IPS DF 6.9 (cell line): ENCODE measurements around the gene RGP1.

Experiments
- DNase-seq: peaks from one replicate; pipeline ENCODE4 v3.0.0-alpha.2; 2013; ENCODE audit warnings: low read depth, low spot score
- H3K27ac ChIP-seq: one replicate; pipeline ENCODE4 v1.5.1; 2013; ENCODE audit warnings: low read length, control low read depth
- H3K27me3 ChIP-seq: 2 replicates; pipeline ENCODE4 v1.6.1; 2013; ENCODE audit warnings: mild to moderate bottlenecking, low read length; ENCODE audit not compliant: control insufficient read depth, insufficient read depth
- H3K36me3 ChIP-seq: 2 replicates; pipeline ENCODE4 v1.6.1; 2013; ENCODE audit warnings: low read length; ENCODE audit not compliant: control insufficient read depth, insufficient read depth
- H3K4me1 ChIP-seq: 2 replicates; pipeline ENCODE4 v1.6.1; 2013; ENCODE audit warnings: low read length; ENCODE audit not compliant: control insufficient read depth, insufficient read depth
- H3K4me3 ChIP-seq: 2 replicates; pipeline ENCODE4 v1.5.1; 2013; ENCODE audit warnings: mild to moderate bottlenecking, low read length
- H3K9me3 ChIP-seq: 2 replicates; pipeline ENCODE4 v1.6.1; 2013; ENCODE audit warnings: low read length, inconsistent platforms; ENCODE audit not compliant: control insufficient read depth, insufficient read depth
- WGBS: extraction: QIAGEN DNeasy Blood & Tissue Kit; methylation state at CpG from one replicate; pipeline ENCODE4 v1.1.7; 2013; ENCODE audit warnings: mixed read lengths, missing lambda C conversion rate; ENCODE audit not compliant: insufficient read length, insufficient coverage; 5-methylcytosine and 5-hydroxymethylcytosine counted together

RGP1 gene

DNA sequence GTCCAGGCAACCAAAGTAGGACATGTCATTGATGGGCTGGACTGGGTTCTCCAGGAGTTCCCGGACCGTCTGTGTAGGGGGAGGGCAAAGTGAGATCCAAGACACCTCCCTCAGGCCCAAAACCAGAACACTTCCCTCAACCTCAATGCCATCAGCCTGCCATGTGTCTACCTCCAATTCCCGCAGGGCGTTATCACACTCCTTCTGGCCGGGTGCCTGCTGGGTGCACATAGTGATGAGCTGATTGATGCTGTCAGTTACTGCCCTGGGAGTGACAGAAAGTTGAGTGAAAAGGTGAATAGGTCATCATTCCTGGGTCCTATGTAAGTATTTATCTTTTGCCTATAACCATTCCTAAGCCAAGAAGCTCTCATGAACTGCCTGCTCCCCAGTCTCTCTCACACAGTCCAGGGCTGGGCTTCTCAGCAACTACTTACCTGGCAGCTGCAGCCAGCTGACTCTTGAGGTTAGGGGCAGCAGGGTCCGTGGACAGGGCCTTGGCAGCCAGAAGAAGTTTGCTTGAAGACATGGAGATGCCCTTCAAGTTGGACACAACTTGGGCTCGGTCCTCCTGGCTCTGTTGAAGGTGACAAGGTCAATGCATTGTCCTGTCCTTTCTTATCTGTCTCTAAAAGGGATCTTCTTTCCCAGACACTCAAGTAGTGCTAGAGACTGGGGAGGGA is 38.1 kb upstream of the RGP1 start:
- no peaks in the 10 kb centered on the region for H3K27me3 ChIP-seq
- DNase-seq, result no peak
- H3K36me3 ChIP-seq, result peaks cover 53% of the 10 kb centered on the region
- H3K9me3 ChIP-seq, result no peaks in the 10 kb centered on the region
- no peak overlapping the region for H3K27ac ChIP-seq
- no peak overlapping the region for H3K4me3 ChIP-seq
- WGBS, result no CpG with 5 or more reads among the region's 7 CpGs
- H3K4me1 ChIP-seq, result no peaks in the 10 kb centered on the region

DNA sequence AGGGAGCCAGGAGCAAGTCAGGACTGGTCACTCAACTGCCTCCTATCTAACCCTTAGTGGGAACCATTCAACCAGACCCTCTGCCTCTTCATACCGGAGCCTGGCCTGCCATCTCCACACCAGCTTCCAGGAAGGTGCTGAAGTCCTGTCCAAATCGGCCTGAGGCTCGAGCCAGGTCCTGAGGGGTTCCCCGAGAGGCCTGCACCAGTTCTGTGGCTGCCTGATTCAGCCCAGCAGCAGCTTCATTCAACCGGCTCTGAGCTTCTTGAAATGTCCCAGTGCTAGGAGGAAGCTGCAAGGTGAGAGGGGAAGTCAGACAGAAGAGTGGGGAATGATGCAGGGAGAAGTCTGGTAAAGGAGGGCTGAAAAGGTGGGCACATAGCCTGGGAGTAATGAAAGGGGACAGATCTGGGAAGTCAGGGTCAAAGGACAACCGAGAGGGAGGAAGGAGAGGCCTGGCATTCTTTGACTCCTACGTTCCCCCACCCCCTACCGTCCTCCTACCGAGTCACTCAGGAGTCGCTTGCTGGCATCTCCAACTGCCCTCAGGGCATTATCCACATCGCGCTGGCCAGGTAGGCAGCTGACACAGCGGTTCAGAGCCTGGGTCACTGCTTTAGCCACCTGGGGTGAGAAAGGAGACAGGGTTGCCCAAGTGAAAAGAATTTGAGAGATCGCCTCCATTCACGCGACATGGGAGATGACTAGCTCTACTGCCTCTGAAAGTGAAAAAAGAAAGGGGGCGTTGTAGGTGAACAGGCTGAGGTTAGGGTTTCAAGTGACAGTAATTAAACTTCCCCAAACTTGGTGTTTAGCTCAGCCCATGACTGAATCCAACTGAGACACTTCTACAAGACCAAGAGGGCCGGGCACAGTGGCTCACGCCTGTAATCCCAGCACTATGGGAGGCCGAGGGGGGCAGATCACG is 37.3 kb upstream of the RGP1 start:
- no peaks in the 10 kb centered on the region for H3K4me1 ChIP-seq
- no peaks in the 10 kb centered on the region for H3K9me3 ChIP-seq
- no peak overlapping the region for H3K27ac ChIP-seq
- H3K27me3 ChIP-seq, result no peaks in the 10 kb centered on the region
- no peak overlapping the region for H3K4me3 ChIP-seq
- no CpG with 5 or more reads among the region's 21 CpGs for WGBS
- peaks cover 46% of the 10 kb centered on the region for H3K36me3 ChIP-seq
- no peak for DNase-seq

DNA sequence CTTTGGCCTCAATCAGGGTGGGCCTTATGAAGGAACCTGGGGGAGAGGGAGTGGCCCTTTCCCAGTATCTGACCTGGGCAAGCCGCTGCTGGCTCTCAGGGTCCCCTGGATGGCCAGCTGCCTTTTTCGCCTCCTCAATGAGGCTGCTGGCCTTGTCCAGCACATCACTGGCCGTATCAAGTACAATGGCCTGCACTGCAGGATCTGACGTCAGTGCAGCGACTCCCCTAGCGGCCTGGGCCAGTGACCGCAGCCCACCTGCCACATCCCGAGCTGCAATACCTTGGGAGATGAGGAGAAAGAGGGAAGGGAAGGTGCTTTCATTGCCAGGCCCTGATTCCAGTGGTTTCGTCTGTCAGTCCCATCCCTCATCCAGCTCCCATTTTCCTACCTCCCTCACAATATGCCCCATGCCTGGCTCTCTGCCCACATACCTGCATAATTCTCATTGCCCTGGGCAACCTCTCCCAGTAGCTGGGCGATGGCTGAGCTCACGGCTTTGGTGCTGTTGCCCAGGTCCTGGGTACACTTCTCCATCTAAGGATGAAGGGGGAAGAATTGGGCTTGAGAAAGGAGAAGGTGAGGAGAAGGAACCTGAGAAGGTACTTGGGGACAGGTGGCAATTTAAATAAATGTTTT is 36.2 kb upstream of the RGP1 start:
- H3K4me3 ChIP-seq, result no peak overlapping the region
- no peaks in the 10 kb centered on the region for H3K9me3 ChIP-seq
- no peaks in the 10 kb centered on the region for H3K27me3 ChIP-seq
- H3K4me1 ChIP-seq, result no peaks in the 10 kb centered on the region
- no CpG with 5 or more reads among the region's 11 CpGs for WGBS
- DNase-seq, result no peak
- no peak overlapping the region for H3K27ac ChIP-seq
- peaks cover 43% of the 10 kb centered on the region for H3K36me3 ChIP-seq

DNA sequence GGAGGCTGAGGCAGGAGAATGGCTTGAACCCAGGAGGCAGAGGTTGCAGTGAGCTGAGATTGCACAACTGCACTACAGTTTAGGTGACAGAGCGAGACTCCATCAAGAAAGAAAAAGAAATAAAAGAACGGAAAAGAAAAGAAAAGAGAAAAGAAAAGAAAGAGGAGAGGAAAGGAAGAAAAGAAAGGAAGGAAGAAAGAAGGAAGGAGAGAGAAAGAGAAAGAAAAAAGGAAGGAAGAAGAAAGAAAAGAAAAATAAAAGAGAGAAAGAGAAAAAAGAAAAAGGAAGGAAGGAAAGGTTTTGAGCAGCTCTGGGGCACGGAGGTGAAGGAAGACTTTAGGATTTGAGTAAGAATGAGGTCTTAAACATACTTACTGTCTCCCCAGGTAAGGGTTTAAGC is 35.5 kb upstream of the RGP1 start:
- no CpG with 5 or more reads among the region's 3 CpGs for WGBS
- Histone ChIP-seq H3K4me3 (no peak overlapping the region), H3K27me3 (no peaks in the 10 kb centered on the region), H3K4me1 (no peaks in the 10 kb centered on the region), H3K9me3 (no peaks in the 10 kb centered on the region), H3K36me3 (peaks cover 40% of the 10 kb centered on the region), H3K27ac (no peak overlapping the region)
- no peak for DNase-seq

DNA sequence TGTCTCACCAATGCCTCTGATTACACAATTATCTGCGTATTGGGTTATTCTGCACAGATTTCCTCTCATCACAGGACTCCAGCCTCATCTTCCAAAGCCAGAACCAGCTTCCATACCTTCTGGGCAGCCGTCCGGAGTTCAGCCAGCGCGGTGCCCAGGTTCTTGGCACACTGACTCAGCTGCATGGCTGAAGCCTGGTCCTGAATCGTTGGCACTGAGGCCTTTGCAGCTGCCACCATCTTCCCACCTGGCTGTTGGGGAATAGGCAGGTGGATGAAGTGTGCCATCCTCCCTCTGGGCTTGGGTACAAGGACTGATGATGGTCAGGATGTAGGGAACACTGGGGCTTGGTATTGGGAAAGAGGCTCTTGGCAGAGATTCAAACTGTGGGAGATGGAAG is 35.0 kb upstream of the RGP1 start:
- Histone ChIP-seq H3K27me3 (no peaks in the 10 kb centered on the region), H3K4me1 (no peaks in the 10 kb centered on the region; the same call in 1 of the 2 replicates), H3K27ac (no peak overlapping the region), H3K4me3 (no peak overlapping the region), H3K9me3 (no peaks in the 10 kb centered on the region), H3K36me3 (peaks cover 45% of the 10 kb centered on the region)
- no CpG with 5 or more reads among the region's 6 CpGs for WGBS
- no peak for DNase-seq

DNA sequence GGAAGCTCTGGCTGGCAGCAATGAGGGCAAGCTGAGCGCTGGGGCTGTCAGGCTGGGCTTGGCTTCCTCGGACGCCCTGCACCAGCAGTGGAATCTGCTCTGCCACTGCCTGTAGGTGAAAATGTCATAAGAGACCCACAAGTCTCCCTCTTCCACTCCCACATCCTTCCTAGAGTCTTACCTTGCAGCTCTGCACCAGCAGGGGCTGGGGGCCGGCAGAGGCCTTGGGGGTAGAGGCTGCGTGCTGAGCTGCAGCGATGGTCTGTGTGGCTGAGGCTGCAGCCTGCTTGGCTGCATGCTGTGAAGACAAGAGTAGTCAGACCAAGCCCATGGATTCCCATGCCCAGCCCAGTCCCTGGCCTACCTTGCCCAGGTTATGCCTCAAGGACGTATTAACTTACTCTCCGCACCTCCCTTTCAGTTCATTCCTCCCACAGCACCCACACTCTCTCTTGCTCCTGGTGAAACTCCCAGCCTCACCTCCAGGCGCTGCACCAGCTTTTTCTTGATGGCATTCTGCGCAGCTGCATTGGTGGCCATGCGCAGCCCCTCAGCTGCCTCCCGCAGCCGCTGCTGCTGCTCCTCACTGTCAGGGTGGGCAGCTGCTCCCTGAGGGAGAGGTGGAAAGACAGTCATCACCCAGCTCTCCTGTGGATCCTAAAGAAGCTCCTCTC is 34.4 kb upstream of the RGP1 start:
- Histone ChIP-seq H3K36me3 (peaks cover 51% of the 10 kb centered on the region), H3K27ac (no peak overlapping the region), H3K4me1 (no peaks in the 10 kb centered on the region; the same call in 1 of the 2 replicates), H3K9me3 (no peaks in the 10 kb centered on the region), H3K4me3 (no peak overlapping the region), H3K27me3 (no peaks in the 10 kb centered on the region)
- no peak for DNase-seq
- WGBS, result no CpG with 5 or more reads among the region's 13 CpGs

DNA sequence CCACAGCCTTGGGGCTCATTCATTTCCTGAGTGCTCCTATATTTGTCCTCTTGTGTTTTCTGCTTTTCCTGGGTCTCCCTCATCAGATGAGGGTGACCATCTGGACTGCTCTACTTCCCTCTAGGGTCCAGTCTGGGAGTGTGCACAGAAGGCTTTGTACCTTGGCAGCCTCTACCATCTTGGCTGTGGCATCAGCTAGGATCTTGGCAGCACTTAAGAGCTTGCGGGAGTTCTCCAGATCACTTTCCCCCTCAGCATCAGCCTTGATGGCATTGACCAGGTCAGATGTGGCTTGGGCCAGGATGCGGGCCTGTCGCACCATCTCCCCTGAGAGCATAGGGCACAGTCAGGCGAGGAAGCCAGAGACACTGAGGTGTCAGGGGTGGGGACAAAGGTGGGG is 32.9 kb upstream of the RGP1 start:
- H3K4me3 ChIP-seq, result no peak overlapping the region
- WGBS, result no CpG with 5 or more reads among the region's 4 CpGs
- no peaks in the 10 kb centered on the region for H3K9me3 ChIP-seq
- no peak for DNase-seq
- H3K27ac ChIP-seq, result no peak overlapping the region
- H3K36me3 ChIP-seq, result peaks cover 50% of the 10 kb centered on the region
- no peaks in the 10 kb centered on the region; the same call in 1 of the 2 replicates for H3K4me1 ChIP-seq
- no peaks in the 10 kb centered on the region for H3K27me3 ChIP-seq

DNA sequence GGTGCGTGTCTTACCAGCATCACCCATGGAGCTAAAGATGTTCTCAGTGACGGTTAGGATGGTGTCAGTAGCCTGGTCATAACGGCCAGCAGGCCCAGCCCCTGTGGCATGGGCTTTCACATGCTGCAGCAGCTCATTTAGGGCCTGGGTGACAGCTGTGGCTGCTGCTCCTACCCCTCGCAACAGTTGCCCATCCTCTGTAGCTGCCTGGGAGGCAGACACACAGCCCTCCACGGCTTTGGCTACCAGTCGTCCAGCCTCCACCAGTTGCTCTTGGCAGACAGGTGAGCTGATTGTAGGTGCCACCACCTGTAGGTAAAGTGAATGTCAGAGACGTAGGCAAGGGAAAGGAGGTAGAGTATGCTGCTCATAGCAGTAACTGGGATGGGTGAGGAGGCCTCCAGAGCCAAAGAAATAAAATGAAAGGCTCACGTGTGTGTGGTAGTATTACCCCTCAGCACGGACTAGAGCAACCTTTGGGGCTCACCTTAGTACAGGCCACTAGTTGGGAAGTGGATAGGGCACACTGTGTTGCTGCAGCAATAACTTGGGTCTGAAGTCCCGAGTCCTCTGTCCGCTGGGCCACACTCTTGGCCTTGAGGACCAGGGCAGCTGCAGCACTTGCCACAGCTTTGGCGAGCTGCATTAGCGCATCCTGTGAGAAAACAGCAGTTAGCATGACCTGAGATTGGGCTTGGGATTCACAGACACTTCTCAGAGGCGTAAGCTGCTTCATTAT is 31.8 kb upstream of the RGP1 start:
- peaks cover 51% of the 10 kb centered on the region for H3K36me3 ChIP-seq
- no peaks in the 10 kb centered on the region for H3K27me3 ChIP-seq
- WGBS, result no CpG with 5 or more reads among the region's 14 CpGs
- no peak overlapping the region for H3K4me3 ChIP-seq
- DNase-seq, result no peak
- H3K9me3 ChIP-seq, result no peaks in the 10 kb centered on the region
- no peak overlapping the region for H3K27ac ChIP-seq
- H3K4me1 ChIP-seq, result no peaks in the 10 kb centered on the region; the same call in 1 of the 2 replicates

DNA sequence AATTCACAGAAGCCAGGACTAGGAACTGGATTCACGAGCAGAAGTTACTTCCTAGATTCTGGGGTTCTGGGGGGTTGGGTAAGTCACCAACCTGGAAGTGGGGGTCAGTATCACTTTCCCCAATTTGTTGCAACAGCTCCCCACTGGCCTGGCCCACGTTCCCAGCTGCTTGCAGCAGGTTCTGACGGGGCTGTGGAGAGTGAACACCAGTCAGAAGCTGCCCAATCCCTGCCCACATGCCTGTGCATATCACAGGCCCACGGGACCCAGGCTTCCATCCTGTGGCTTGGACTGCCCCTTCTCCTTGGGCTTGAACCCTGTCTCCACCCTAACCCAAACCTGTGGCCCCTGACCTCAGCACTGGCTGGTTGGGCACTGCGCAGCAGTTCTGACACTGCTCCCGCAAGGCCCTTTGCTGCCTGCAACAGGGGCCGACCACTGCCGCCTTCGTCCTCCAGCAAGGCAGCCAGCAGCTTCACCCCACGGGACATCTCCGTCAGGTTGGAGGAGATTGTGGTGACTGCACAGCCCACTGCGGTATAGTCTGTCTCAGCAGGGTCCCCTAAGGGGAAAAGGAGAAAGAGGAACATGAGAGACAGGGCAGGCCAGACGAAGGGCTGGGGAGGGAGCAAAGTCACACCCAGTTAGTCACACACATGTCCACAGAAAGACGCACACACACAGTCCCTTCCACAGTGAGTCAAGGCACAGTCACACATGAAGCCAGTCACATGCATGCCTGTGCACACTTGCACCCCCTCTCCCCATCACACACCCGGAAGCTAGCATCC is 30.2 kb upstream of the RGP1 start:
- DNase-seq, result no peak
- Histone ChIP-seq H3K27ac (no peak overlapping the region), H3K27me3 (no peaks in the 10 kb centered on the region), H3K4me3 (no peak overlapping the region), H3K9me3 (no peaks in the 10 kb centered on the region), H3K36me3 (peaks cover 50% of the 10 kb centered on the region), H3K4me1 (no peaks in the 10 kb centered on the region; the same call in 1 of the 2 replicates)
- WGBS, result no CpG with 5 or more reads among the region's 15 CpGs
